HepG2 (cell line): ENCODE measurements around the gene CSNK1D. TPM values are rescaled to one million over a fixed set of nuclear protein-coding genes. Genes with fewer than 3 reads are reported as not detected.

ENCODE experiments used
- CBX2 ChIP-seq, 2 experiments: fragments of 200-600 bp in 1 of 2; sonication (generic); formaldehyde crosslinking in 1 of 2; IDR thresholded peaks; 2 replicates each; pipeline versions ENCODE4 v1.7.0 to v1.8.1; 2018 to 2022; ENCODE audit warnings: low read depth in 2 of 2, low read length in 1 of 2, mild to moderate bottlenecking in 1 of 2, missing genetic modification reagents in 1 of 2
- JUND ChIP-seq: sonication (generic); formaldehyde crosslinking; IDR thresholded peaks from 2 replicates; pipeline ENCODE4 v1.8.0; 2022; ENCODE audit warnings: mild to moderate bottlenecking, missing genetic modification reagents
- PHB2 ChIP-seq: fragments of 450-650 bp; IDR thresholded peaks from 2 replicates; pipeline ENCODE4 v1.6.1; 2018; ENCODE audit not compliant: partially characterized antibody
- RNF2 ChIP-seq: fragments of 450-650 bp; conservative IDR thresholded peaks from 2 replicates; pipeline ENCODE4 v1.6.1; 2016; ENCODE audit warnings: low read depth
- SMARCC2 ChIP-seq: fragments of 450-650 bp; IDR thresholded peaks from 2 replicates; pipeline ENCODE4 v1.6.1; 2017; ENCODE audit warnings: antibody characterized with exemption, mild to moderate bottlenecking
- SRF ChIP-seq: IDR thresholded peaks from 2 replicates; pipeline ENCODE4 v1.6.1; 2011; ENCODE audit warnings: mild to moderate bottlenecking, low read depth, low read length, moderate library complexity
- TBX2 ChIP-seq: sonication (generic); formaldehyde crosslinking; IDR thresholded peaks from 2 replicates; pipeline ENCODE4 v1.5.0; 2020; ENCODE audit warnings: missing genetic modification reagents, mild to moderate bottlenecking, borderline replicate concordance
- ZNF230 ChIP-seq: sonication (generic); formaldehyde crosslinking; IDR thresholded peaks from 2 replicates; pipeline ENCODE4 v1.4.0; 2020; ENCODE audit warnings: mild to moderate bottlenecking, missing genetic modification reagents
- ZNF530 ChIP-seq: sonication (generic); formaldehyde crosslinking; IDR thresholded peaks from 2 replicates; pipeline ENCODE4 v1.5.0; 2020; ENCODE audit warnings: low read depth, mild to moderate bottlenecking, missing genetic modification reagents
- ZNF549 ChIP-seq: sonication (generic); formaldehyde crosslinking; IDR thresholded peaks from 2 replicates; pipeline ENCODE4 v1.5.0; 2020; ENCODE audit warnings: missing genetic modification reagents
- ZNF569 ChIP-seq: sonication (generic); formaldehyde crosslinking; IDR thresholded peaks from 2 replicates; pipeline ENCODE4 v1.5.0; 2020; ENCODE audit warnings: mild to moderate bottlenecking, missing genetic modification reagents, moderate library complexity, borderline replicate concordance
- ZNF75D ChIP-seq: sonication (generic); formaldehyde crosslinking; IDR thresholded peaks from 2 replicates; pipeline ENCODE4 v1.8.1; 2023; ENCODE audit warnings: missing genetic modification reagents, mild to moderate bottlenecking, borderline replicate concordance
- polyA plus RNA-seq, 8 experiments: library from polyadenylated mRNA; depleted of rRNA in 3 of 8; stranded (reverse) in 7 of 8; unstranded in 1 of 8; fragments of >200 nt; fragmentation: Illumina TruSeq in 4 of 8; extraction: Trizol in 4 of 8; gene quantifications; 2 replicates each; pipeline versions ENCODE4 v1.2.1 to v1.2.3, GENCODE V29; 2011 to 2016; ENCODE audit warnings: low read depth in 4 of 8, missing spikeins in 1 of 8, mixed read lengths in 1 of 8; ENCODE audit not compliant: insufficient read depth in 1 of 8
- total RNA-seq, 5 experiments: library from RNA; depleted of rRNA; stranded (reverse); fragments of >200 nt; fragmentation: Illumina TruSeq; extraction: Trizol; gene quantifications; 2 replicates each; pipeline ENCODE4 v1.2.3, GENCODE V29; 2016; ENCODE audit warnings: low read depth in 1 of 5
- TF ChIP-seq, protein P1 (sequence below): sonication (generic); formaldehyde crosslinking; IDR thresholded peaks from 2 replicates; pipeline ENCODE4 v1.4.0; 2020; ENCODE audit warnings: missing genetic modification reagents, borderline replicate concordance
- TF ChIP-seq, protein P2 (sequence below): sonication (generic); formaldehyde crosslinking; IDR thresholded peaks from 2 replicates; pipeline ENCODE4 v1.4.0; 2020; ENCODE audit warnings: mild to moderate bottlenecking, missing genetic modification reagents
- TF ChIP-seq, protein P3 (sequence below): sonication (generic); formaldehyde crosslinking; IDR thresholded peaks from 2 replicates; pipeline ENCODE4 v1.4.0; 2020; ENCODE audit warnings: missing genetic modification reagents, mild to moderate bottlenecking, borderline replicate concordance
- TF ChIP-seq, protein P4 (sequence below): sonication (generic); formaldehyde crosslinking; IDR thresholded peaks from 2 replicates; pipeline ENCODE4 v1.8.0; 2022; ENCODE audit warnings: low read depth, missing genetic modification reagents
- TF ChIP-seq, protein P5 (sequence below): sonication (generic); formaldehyde crosslinking; IDR thresholded peaks from 2 replicates; pipeline ENCODE4 v1.4.0; 2020; ENCODE audit warnings: mild to moderate bottlenecking, missing genetic modification reagents
- TF ChIP-seq, protein P6 (sequence below): conservative IDR thresholded peaks from 2 replicates; pipeline ENCODE4 v1.6.1; 2018; ENCODE audit warnings: missing genetic modification reagents
- TF ChIP-seq, protein P7 (sequence below): sonication (generic); formaldehyde crosslinking; IDR thresholded peaks from 2 replicates; pipeline ENCODE4 v1.4.0; 2020; ENCODE audit warnings: missing genetic modification reagents

The CSNK1D gene
- total and polyA plus RNA-seq, 2 of the 13 experiments (the other 11 are each of a cell fraction or from before 2014, with no cell fraction given) = 31.5 to 128 TPM

DNA sequence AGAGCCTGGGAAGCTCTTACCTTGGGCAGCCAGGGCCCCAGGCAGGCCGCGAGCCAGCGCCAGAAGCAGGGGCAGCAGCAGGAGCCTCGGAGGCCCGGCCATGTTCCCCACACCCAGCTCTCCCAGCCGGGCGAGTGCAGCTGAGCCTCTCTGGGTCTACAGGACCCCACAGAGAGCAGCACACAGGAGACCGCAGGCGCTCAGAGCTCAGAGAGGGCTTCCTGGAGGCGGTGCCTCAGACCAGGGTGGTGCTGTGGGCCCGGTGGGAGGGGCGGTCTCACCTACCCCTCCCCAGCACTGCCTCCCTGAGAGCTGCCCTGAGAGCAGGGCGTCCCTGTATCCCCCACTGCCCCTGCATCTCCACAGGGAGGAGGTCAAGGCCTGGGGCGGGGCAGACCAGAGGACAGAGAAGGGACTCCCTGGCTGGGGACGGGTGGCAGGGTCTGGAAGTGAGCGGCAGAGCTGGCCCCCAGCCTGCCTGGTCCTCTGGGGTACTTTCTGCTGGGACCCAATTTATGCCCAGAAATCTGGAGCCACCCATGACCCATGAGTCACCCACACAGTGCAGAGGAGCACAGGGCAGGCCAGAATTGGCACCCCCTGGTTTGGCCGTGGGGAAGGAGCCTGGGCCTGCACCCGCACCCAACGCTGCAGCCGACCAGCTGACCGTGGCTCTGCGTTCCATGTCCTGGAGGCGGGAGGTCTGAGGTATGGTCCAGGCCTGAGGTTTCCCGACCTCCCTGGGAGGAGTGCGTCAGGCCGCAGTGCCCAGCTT is 44.1 kb upstream of the CSNK1D start, which contains the start of gene CD7 (continued):
- no peak for TF ChIP-seq ZNF530 (CRISPR knock-in tag)
- TF ChIP-seq JUND (CRISPR knock-in tag) = no peak
- no peak for TF ChIP-seq SRF
- TF ChIP-seq TBX2 (CRISPR knock-in tag) = peak; percentile 78; the same call in 1 of the 2 replicates
- TF ChIP-seq, protein P1, sequence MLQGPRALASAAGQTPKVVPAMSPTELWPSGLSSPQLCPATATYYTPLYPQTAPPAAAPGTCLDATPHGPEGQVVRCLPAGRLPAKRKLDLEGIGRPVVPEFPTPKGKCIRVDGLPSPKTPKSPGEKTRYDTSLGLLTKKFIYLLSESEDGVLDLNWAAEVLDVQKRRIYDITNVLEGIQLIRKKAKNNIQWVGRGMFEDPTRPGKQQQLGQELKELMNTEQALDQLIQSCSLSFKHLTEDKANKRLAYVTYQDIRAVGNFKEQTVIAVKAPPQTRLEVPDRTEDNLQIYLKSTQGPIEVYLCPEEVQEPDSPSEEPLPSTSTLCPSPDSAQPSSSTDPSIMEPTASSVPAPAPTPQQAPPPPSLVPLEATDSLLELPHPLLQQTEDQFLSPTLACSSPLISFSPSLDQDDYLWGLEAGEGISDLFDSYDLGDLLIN (CRISPR knock-in tag) = no peak
- no peak for TF ChIP-seq ZNF569
- TF ChIP-seq, protein P2, sequence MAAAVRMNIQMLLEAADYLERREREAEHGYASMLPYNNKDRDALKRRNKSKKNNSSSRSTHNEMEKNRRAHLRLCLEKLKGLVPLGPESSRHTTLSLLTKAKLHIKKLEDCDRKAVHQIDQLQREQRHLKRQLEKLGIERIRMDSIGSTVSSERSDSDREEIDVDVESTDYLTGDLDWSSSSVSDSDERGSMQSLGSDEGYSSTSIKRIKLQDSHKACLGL (CRISPR knock-in tag) = peak; percentile 71; the same call in 1 of the 2 replicates
- TF ChIP-seq RNF2 = no peak
- TF ChIP-seq, protein P3, sequence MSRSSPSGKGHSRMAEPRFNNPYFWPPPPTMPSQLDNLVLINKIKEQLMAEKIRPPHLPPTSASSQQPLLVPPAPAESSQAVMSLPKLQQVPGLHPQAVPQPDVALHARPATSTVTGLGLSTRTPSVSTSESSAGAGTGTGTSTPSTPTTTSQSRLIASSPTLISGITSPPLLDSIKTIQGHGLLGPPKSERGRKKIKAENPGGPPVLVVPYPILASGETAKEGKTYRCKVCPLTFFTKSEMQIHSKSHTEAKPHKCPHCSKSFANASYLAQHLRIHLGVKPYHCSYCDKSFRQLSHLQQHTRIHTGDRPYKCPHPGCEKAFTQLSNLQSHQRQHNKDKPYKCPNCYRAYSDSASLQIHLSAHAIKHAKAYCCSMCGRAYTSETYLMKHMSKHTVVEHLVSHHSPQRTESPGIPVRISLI (CRISPR knock-in tag) = peak; percentile 10
- TF ChIP-seq, protein P4, sequence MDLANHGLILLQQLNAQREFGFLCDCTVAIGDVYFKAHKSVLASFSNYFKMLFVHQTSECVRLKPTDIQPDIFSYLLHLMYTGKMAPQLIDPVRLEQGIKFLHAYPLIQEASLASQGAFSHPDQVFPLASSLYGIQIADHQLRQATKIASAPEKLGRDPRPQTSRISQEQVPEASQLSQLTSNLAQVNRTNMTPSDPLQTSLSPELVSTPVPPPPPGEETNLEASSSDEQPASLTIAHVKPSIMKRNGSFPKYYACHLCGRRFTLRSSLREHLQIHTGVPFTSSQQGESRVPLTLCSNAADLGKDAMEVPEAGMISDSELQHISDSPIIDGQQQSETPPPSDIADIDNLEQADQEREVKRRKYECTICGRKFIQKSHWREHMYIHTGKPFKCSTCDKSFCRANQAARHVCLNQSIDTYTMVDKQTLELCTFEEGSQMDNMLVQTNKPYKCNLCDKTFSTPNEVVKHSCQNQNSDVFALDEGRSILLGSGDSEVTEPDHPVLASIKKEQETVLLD (CRISPR knock-in tag) = no peak
- no peak; the same call in 1 of the 2 replicates for TF ChIP-seq ZNF549 (CRISPR knock-in tag)
- TF ChIP-seq ZNF230 (CRISPR knock-in tag) = peak; percentile 59; the same call in 1 of the 2 replicates
- no peak for TF ChIP-seq PHB2
- no peak for TF ChIP-seq ZNF75D (CRISPR knock-in tag)
- no peak for TF ChIP-seq CBX2 (IDR thresholded peaks at IDR 0.05; ENCODE audit: low read depth, low read length)
- TF ChIP-seq CBX2 (CRISPR knock-in tag; IDR thresholded peaks at IDR 0.05; ENCODE audit: low read depth) = 0 out of 2 replicates have a peak, but pooled peaks have one; percentile 26
- TF ChIP-seq, protein P5, sequence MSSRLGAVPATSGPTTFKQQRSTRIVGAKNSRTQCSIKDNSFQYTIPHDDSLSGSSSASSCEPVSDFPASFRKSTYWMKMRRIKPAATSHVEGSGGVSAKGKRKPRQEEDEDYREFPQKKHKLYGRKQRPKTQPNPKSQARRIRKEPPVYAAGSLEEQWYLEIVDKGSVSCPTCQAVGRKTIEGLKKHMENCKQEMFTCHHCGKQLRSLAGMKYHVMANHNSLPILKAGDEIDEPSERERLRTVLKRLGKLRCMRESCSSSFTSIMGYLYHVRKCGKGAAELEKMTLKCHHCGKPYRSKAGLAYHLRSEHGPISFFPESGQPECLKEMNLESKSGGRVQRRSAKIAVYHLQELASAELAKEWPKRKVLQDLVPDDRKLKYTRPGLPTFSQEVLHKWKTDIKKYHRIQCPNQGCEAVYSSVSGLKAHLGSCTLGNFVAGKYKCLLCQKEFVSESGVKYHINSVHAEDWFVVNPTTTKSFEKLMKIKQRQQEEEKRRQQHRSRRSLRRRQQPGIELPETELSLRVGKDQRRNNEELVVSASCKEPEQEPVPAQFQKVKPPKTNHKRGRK (CRISPR knock-in tag) = no peak
- TF ChIP-seq SMARCC2 = no peak
- TF ChIP-seq, protein P6, sequence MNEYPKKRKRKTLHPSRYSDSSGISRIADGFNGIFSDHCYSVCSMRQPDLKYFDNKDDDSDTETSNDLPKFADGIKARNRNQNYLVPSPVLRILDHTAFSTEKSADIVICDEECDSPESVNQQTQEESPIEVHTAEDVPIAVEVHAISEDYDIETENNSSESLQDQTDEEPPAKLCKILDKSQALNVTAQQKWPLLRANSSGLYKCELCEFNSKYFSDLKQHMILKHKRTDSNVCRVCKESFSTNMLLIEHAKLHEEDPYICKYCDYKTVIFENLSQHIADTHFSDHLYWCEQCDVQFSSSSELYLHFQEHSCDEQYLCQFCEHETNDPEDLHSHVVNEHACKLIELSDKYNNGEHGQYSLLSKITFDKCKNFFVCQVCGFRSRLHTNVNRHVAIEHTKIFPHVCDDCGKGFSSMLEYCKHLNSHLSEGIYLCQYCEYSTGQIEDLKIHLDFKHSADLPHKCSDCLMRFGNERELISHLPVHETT (CRISPR knock-in tag) = no peak; the same call in 1 of the 2 replicates
- TF ChIP-seq, protein P7, sequence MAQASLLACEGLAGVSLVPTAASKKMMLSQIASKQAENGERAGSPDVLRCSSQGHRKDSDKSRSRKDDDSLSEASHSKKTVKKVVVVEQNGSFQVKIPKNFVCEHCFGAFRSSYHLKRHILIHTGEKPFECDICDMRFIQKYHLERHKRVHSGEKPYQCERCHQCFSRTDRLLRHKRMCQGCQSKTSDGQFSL = peak; percentile 91; the same call in 1 of the 2 replicates
